Measurements from ENCODE around the gene SLC36A4. TPM values are rescaled to one million over a fixed set of nuclear protein-coding genes. Genes with fewer than 3 reads are reported as not detected.

Gene SLC36A4
- total RNA-seq, 1 donor from 2014 or later: 67.6 TPM

- Mint-ChIP-seq H3K4me1 (peaks cover 7% of the 10 kb centered on the region), H3K9me3 (peaks cover 2% of the 10 kb centered on the region), H3K4me3 (no peak overlapping the region), H3K36me3 (no peaks in the 10 kb centered on the region), H3K27ac (no peak overlapping the region), H3K27me3 (ENCODE audit: insufficient read depth, low read depth) (peaks cover 3% of the 10 kb centered on the region)
- Histone ChIP-seq H3K4me3 (no peak overlapping the region), H3K27me3 (no peaks in the 10 kb centered on the region), H3K36me3 (no peaks in the 10 kb centered on the region), H3K27ac (no peak overlapping the region), H3K4me1 (peaks cover 8% of the 10 kb centered on the region), H3K79me2 (ENCODE audit: low read depth) (no peaks in the 10 kb centered on the region), H3K9me3 (ENCODE audit: low read depth) (no peaks in the 10 kb centered on the region), H2AFZ (replicated peaks) (no peak overlapping the region), H3K9ac (no peak overlapping the region), H3F3A (ENCODE audit: low read depth) (no peaks in the 10 kb centered on the region), H3K4me2 (no peak overlapping the region), H4K20me1 (ENCODE audit: low read depth) (no peaks in the 10 kb centered on the region)
- no peak for DNase-seq (ENCODE audit: low spot score)
- TF ChIP-seq EZH2phosphoT487 (IDR thresholded peaks at IDR 0.05) (no peak), EZH2 (IDR thresholded peaks at IDR 0.05) (no peak), CTCF (IDR thresholded peaks at IDR 0.05) (no peak)
These were observed 15.8 kb upstream of the SLC36A4 start for GRCh38 chr11:93213622-93214021.

GRCh38 chr11:93212094-93212493 is 14.3 kb upstream of the SLC36A4 start:
- Mint-ChIP-seq H3K27me3 (ENCODE audit: insufficient read depth, low read depth) (peaks cover 3% of the 10 kb centered on the region), H3K9me3 (peaks cover 2% of the 10 kb centered on the region), H3K36me3 (no peaks in the 10 kb centered on the region), H3K4me1 (no peaks in the 10 kb centered on the region), H3K27ac (no peak overlapping the region), H3K4me3 (no peak overlapping the region)
- H2AFZ ChIP-seq (replicated peaks): no peak overlapping the region
- H3K36me3 ChIP-seq: no peaks in the 10 kb centered on the region
- no peaks in the 10 kb centered on the region for H3K9me3 ChIP-seq (ENCODE audit: low read depth)
- no peaks in the 10 kb centered on the region for H3K27me3 ChIP-seq
- no peak for DNase-seq (ENCODE audit: low spot score)
- H3K4me1 ChIP-seq: no peaks in the 10 kb centered on the region
- no peak overlapping the region for H3K4me2 ChIP-seq
- no peak overlapping the region for H3K4me3 ChIP-seq
- TF ChIP-seq EZH2phosphoT487 (IDR thresholded peaks at IDR 0.05) (no peak), EZH2 (IDR thresholded peaks at IDR 0.05) (no peak)
- no peaks in the 10 kb centered on the region for H3K79me2 ChIP-seq (ENCODE audit: low read depth)
- no peaks in the 10 kb centered on the region for H3F3A ChIP-seq (ENCODE audit: low read depth)
- no peak overlapping the region for H3K27ac ChIP-seq
- H3K9ac ChIP-seq: no peak overlapping the region
- no peaks in the 10 kb centered on the region for H4K20me1 ChIP-seq (ENCODE audit: low read depth)

- Mint-ChIP-seq H3K36me3 (no peaks in the 10 kb centered on the region), H3K27me3 (ENCODE audit: insufficient read depth, low read depth) (peaks cover 4% of the 10 kb centered on the region), H3K9me3 (peaks cover 2% of the 10 kb centered on the region), H3K4me1 (no peaks in the 10 kb centered on the region), H3K27ac (no peak overlapping the region), H3K4me3 (no peak overlapping the region)
- Histone ChIP-seq H4K20me1 (ENCODE audit: low read depth) (no peaks in the 10 kb centered on the region), H2AFZ (replicated peaks) (no peak overlapping the region), H3K4me1 (no peaks in the 10 kb centered on the region), H3K36me3 (no peaks in the 10 kb centered on the region), H3K4me3 (no peak overlapping the region), H3K9me3 (ENCODE audit: low read depth) (no peaks in the 10 kb centered on the region), H3K4me2 (no peak overlapping the region), H3F3A (ENCODE audit: low read depth) (no peaks in the 10 kb centered on the region), H3K9ac (no peak overlapping the region), H3K27me3 (no peaks in the 10 kb centered on the region), H3K79me2 (ENCODE audit: low read depth) (no peaks in the 10 kb centered on the region), H3K27ac (no peak overlapping the region)
- no peak for TF ChIP-seq CTCF (IDR thresholded peaks at IDR 0.05)
- no peak for TF ChIP-seq EZH2phosphoT487 (IDR thresholded peaks at IDR 0.05)
- TF ChIP-seq EZH2 (IDR thresholded peaks at IDR 0.05): no peak
- DNase-seq (ENCODE audit: low spot score): no peak
These were observed 11.7 kb upstream of the SLC36A4 start for GRCh38 chr11:93209466-93209865.

DNA sequence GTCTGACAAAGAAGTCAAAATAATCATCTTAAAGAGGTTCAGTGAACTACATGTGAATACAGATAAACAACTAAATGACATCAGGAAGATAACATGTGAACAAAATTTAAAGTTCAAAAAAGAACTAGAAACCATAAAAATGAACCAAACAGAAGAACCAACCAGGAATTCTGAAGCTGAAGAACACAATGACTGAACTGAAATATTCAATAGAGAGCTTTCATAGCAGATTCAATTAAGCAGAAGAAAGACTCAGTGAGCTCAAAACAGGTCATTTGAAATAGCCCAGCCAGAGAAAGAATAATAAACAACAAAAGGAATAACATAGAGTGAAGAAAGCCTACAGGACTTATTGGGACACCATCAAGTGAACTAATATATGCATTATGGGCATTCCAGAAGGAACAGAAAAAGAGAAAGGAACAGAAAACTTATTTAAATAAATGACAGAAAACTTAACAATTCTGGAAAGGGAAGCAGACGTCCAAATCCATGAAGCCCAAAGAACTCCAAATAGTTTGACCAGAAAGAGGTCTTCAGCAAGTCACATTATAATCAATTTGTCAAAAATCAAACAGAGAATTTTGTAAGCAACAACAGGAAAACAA is 11.0 kb upstream of the SLC36A4 start:
- Mint-ChIP-seq H3K9me3 (peaks cover 2% of the 10 kb centered on the region), H3K27ac (no peak overlapping the region), H3K4me1 (no peaks in the 10 kb centered on the region)

More for the DNA sequence above, 11.0 kb upstream of the SLC36A4 start:
- Histone ChIP-seq H3K4me1 (no peaks in the 10 kb centered on the region), H3K4me3 (no peak overlapping the region), H3K9me3 (ENCODE audit: low read depth) (no peaks in the 10 kb centered on the region), H3F3A (ENCODE audit: low read depth) (no peaks in the 10 kb centered on the region), H3K36me3 (no peaks in the 10 kb centered on the region), H3K27me3 (no peaks in the 10 kb centered on the region), H4K20me1 (ENCODE audit: low read depth) (no peaks in the 10 kb centered on the region), H3K79me2 (ENCODE audit: low read depth) (no peaks in the 10 kb centered on the region), H2AFZ (replicated peaks) (no peak overlapping the region), H3K27ac (no peak overlapping the region), H3K9ac (no peak overlapping the region), H3K4me2 (no peak overlapping the region)
- Mint-ChIP-seq H3K27me3 (ENCODE audit: insufficient read depth, low read depth) (peaks cover 4% of the 10 kb centered on the region), H3K36me3 (no peaks in the 10 kb centered on the region), H3K4me3 (no peak overlapping the region)
- no peak for DNase-seq (ENCODE audit: low spot score)
- no peak for TF ChIP-seq EZH2 (IDR thresholded peaks at IDR 0.05)
- TF ChIP-seq CTCF (IDR thresholded peaks at IDR 0.05): no peak
- TF ChIP-seq EZH2phosphoT487 (IDR thresholded peaks at IDR 0.05): no peak
